HepG2 (cell line): ENCODE measurements around the gene ACE.
A peak's percentile ranks its signal among the peaks of the same experiment; 100 is the strongest.

Experiments used
- CTCF ChIP-seq: sonication (generic); formaldehyde crosslinking; IDR thresholded peaks from 2 replicates; pipeline ENCODE4 v1.5.0; 2020; ENCODE audit warnings: mild to moderate bottlenecking, missing genetic modification reagents, moderate library complexity
- HDAC1 ChIP-seq: sonication (generic); formaldehyde crosslinking; IDR thresholded peaks from 2 replicates; pipeline ENCODE4 v1.5.1; 2020; ENCODE audit warnings: mild to moderate bottlenecking, missing genetic modification reagents
- MAX ChIP-seq: IDR thresholded peaks from 2 replicates; pipeline ENCODE4 v1.6.1; 2012; ENCODE audit warnings: inconsistent platforms
- NFE2L2 ChIP-seq: fragments of 150-350 bp; IDR thresholded peaks from 2 replicates; pipeline ENCODE4 v1.6.1; 2014; ENCODE audit warnings: low read length
- STAG1 ChIP-seq: sonication (generic); formaldehyde crosslinking; IDR thresholded peaks from 2 replicates; pipeline ENCODE4 v1.4.0; 2020; ENCODE audit warnings: missing genetic modification reagents
- UBTF ChIP-seq: sonication (generic); formaldehyde crosslinking; IDR thresholded peaks from 2 replicates; pipeline ENCODE4 v1.4.0; 2020; ENCODE audit warnings: mild to moderate bottlenecking, missing genetic modification reagents
- ZSCAN21 ChIP-seq: sonication (generic); formaldehyde crosslinking; IDR thresholded peaks from 2 replicates; pipeline ENCODE4 v1.8.0; 2022; ENCODE audit warnings: mild to moderate bottlenecking, missing genetic modification reagents, moderate library complexity, borderline replicate concordance
- TF ChIP-seq, protein P1 (sequence below): sonication (generic); formaldehyde crosslinking; conservative IDR thresholded peaks from 2 replicates; pipeline ENCODE4 v1.5.0; 2020; ENCODE audit warnings: missing genetic modification reagents

GRCh38 chr17:63544467-63545301 lies 67.8 kb downstream of the ACE start:
- TF ChIP-seq ZSCAN21 (CRISPR knock-in tag) (no peak), UBTF (CRISPR knock-in tag) (no peak), NFE2L2 (no peak), HDAC1 (CRISPR knock-in tag) (no peak), MAX (peak; percentile 18; the same call in 1 of the 2 replicates), STAG1 (CRISPR knock-in tag) (no peak), CTCF (CRISPR knock-in tag) (no peak)
- TF ChIP-seq, protein P1, sequence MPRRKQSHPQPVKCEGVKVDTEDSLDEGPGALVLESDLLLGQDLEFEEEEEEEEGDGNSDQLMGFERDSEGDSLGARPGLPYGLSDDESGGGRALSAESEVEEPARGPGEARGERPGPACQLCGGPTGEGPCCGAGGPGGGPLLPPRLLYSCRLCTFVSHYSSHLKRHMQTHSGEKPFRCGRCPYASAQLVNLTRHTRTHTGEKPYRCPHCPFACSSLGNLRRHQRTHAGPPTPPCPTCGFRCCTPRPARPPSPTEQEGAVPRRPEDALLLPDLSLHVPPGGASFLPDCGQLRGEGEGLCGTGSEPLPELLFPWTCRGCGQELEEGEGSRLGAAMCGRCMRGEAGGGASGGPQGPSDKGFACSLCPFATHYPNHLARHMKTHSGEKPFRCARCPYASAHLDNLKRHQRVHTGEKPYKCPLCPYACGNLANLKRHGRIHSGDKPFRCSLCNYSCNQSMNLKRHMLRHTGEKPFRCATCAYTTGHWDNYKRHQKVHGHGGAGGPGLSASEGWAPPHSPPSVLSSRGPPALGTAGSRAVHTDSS (CRISPR knock-in tag), result no peak
